ENCODE measurements around the gene IGFBP5.

GRCh38 chr2:216685327-216685875 lies 9.9 kb downstream of the IGFBP5 start:
- TF ChIP-seq CTCF (IDR thresholded peaks at IDR 0.05) (no peak), EP300 (IDR thresholded peaks at IDR 0.05) (no peak)
